BJ (cell line): Measurements from ENCODE around the gene PLPP1. TPM values are rescaled to one million over a fixed set of nuclear protein-coding genes. Genes with fewer than 3 reads are reported as not detected.

ENCODE experiments used
- CTCF ChIA-PET: fragments of 350-600 bp; formaldehyde crosslinking; extraction: SDS; loops from one replicate; lab custom pipeline; 2021; ENCODE audit warnings: antibody characterized with exemption, inconsistent platforms; lab: Yijun Ruan, JAX
- POLR2A ChIA-PET: fragments of 300-600 bp; sonication (Branson Sonifier 250); formaldehyde crosslinking; extraction: SDS; loops from one replicate; lab custom pipeline; 2021; ENCODE audit warnings: antibody characterized with exemption; lab: Charles Lee
- DNase-seq: peaks from one replicate; pipeline ENCODE4 v3.0.0-alpha.2; 2011; ENCODE audit warnings: low read depth
- H3K27me3 ChIP-seq: 2 replicates; pipeline ENCODE4 v1.6.0; 2011; ENCODE audit warnings: low read length; ENCODE audit not compliant: control insufficient read depth, insufficient read depth
- H3K36me3 ChIP-seq: 2 replicates; pipeline ENCODE4 v1.5.1; 2011; ENCODE audit warnings: low read length; ENCODE audit not compliant: control insufficient read depth, insufficient read depth
- H3K4me3 ChIP-seq: 2 replicates; pipeline ENCODE4 v1.5.1; 2011; ENCODE audit warnings: low read depth, mild to moderate bottlenecking, control low read depth, low read length
- CTCF ChIP-seq: IDR thresholded peaks from 2 replicates; pipeline ENCODE4 v1.5.1; 2011; ENCODE audit warnings: low read depth, mild to moderate bottlenecking, control low read depth, inconsistent platforms, low read length, moderate library complexity; ENCODE audit not compliant: insufficient read depth
- polyA plus RNA-seq: library from polyadenylated mRNA; depleted of rRNA; stranded (reverse); fragments of >200 nt; gene quantifications from 2 replicates; pipeline ENCODE4 v1.2.3, GENCODE V29; 2011

The PLPP1 gene
- polyA plus RNA-seq, 1 experiment: 43.1 TPM

DNA sequence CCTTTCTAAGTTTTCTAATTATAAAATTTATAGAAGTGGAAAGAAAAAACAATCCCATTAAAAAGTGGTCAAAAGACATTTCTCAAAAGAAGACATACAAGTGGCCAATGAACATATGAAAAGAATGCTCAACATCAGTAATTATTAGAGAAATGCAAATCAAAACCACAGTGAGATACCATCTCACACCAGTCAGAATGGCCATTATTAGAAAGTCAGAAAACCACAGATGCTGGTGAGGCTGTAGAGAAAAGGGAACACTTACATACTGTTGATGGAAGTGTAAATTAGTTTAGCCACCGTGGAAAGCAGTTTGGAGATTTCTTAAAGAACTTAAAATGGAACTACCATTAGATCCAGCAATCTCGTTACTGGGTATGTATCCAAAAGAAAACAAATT, 23.7 kb upstream of the PLPP1 start:
- H3K4me3 ChIP-seq: no peak overlapping the region
- H3K36me3 ChIP-seq: no peaks in the 10 kb centered on the region
- CTCF ChIA-PET: no interaction called here
- POLR2A ChIA-PET: no interaction called here
- DNase-seq: no peak
- H3K27me3 ChIP-seq: 0 out of 2 replicates have a peak, but pooled peaks cover 2% of the 10 kb centered on the region
- TF ChIP-seq CTCF: no peak

GRCh38 chr5:55557123-55557522, 22.4 kb upstream of the PLPP1 start:
- ChIA-PET CTCF (no interaction called here), POLR2A (no interaction called here)
- no peak for DNase-seq
- Histone ChIP-seq H3K27me3 (peaks cover 4% of the 10 kb centered on the region; the same call in 1 of the 2 replicates), H3K36me3 (no peaks in the 10 kb centered on the region), H3K4me3 (no peak overlapping the region)
- no peak for TF ChIP-seq CTCF

DNA sequence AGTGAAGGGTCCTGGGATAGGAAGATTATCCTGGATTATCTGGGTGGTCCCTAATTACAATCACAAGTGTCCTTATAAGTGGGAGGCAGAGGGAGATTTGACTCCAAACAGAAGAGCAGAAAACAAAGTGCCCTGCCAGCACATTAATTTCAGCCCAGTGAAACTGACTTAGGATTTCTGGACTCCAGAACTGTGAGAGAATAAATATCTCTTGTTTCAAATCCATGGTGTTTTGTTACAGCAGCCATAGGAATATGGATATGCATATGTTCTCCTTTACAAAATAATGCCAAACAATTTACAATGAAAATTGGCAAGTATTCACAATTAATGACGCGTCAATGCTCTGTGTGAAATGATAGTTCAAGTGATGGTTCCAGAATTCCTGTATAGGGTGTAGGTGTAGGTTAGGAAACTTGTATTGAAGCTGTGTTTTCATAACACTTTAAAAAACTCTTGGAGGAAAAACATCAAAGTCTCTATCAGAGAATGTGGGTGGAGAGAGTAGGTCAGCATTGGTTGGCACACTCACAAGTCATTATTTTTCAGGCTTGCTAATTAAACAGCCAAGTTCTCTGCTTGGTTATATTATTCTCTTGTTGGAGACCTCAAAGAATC, 19.9 kb upstream of the PLPP1 start:
- no peaks in the 10 kb centered on the region for H3K36me3 ChIP-seq
- H3K4me3 ChIP-seq: no peak overlapping the region
- no peak for DNase-seq
- CTCF ChIA-PET: no interaction called here
- peaks cover 4% of the 10 kb centered on the region; the same call in 1 of the 2 replicates for H3K27me3 ChIP-seq
- POLR2A ChIA-PET: no interaction called here
- no peak for TF ChIP-seq CTCF

DNA sequence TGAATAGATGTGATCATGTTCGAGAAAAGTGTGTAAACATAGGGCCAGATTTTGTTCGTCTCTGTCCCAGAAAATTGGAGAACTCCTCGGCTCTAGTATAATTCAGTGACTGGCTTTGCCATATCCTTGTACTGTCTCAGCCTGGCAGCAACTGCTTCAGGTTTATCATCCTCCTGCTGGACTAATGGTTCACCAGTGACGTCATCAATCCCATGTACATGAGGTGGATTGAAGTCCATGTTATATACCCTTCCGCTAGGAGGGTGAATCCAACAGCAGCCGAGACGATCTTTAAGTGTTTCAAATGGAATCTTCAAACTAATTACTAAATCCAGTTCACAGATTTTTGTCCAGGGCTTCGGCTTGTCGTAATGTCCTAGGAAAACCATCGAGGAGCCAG, 17.1 kb upstream of the PLPP1 start:
- no peak for DNase-seq
- CTCF ChIA-PET: no interaction called here
- POLR2A ChIA-PET: no interaction called here
- no peaks in the 10 kb centered on the region for H3K36me3 ChIP-seq
- no peak for TF ChIP-seq CTCF
- H3K4me3 ChIP-seq: no peak overlapping the region
- H3K27me3 ChIP-seq: peaks cover 11% of the 10 kb centered on the region

- DNase-seq: no peak
- no peak for TF ChIP-seq CTCF
- Histone ChIP-seq H3K4me3 (no peak overlapping the region), H3K27me3 (peaks cover 11% of the 10 kb centered on the region), H3K36me3 (no peaks in the 10 kb centered on the region)
- POLR2A ChIA-PET: no interaction called here
- CTCF ChIA-PET: no interaction called here
Measured at GRCh38 chr5:55551358-55551757, 16.6 kb upstream of the PLPP1 start.
